ENCODE data around the gene SHB. TPM values are rescaled to one million over a fixed set of nuclear protein-coding genes. Genes with fewer than 3 reads are reported as not detected.

Gene SHB
- total RNA-seq, 4 donors from 2014 or later: 12.3 to 22.9 (median 16.3) TPM

DNA sequence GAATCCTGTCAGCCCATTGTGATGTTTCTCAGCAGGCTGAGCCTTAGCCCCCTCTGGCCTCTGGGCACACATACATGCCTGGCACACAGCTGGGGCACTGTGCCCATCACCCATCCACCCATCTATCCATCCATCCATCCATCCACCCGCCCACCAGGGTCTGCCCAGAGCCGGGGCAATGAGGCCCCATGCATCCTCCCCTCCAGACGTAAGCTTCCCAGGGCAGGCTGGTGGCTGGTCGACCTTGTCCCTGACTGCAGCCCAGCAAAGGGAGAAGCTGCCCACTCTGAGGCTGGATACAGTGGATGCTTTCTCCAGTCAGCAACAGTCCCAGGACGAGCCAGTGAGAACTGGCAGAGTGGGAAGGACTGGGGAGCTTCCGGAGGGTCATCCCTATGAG, 144.0 kb downstream of the SHB start:
- no peaks in the 10 kb centered on the region for H3K27me3 ChIP-seq
- no peak for DNase-seq (ENCODE audit: low spot score in 2 of 2)
- TF ChIP-seq CTCF (IDR thresholded peaks at IDR 0.05) (no peak), EP300 (IDR thresholded peaks at IDR 0.05) (no peak), POLR2AphosphoS5 (IDR thresholded peaks at IDR 0.05) (no peak), POLR2A (IDR thresholded peaks at IDR 0.05) (no peak)
- no peak overlapping the region for H3K27ac ChIP-seq
- H3K4me3 ChIP-seq: no peak overlapping the region
- no peaks in the 10 kb centered on the region for H3K36me3 ChIP-seq
- H3K4me1 ChIP-seq: peaks cover 32% of the 10 kb centered on the region
- WGBS: 87% methylated on average over 6 of the region's 6 CpGs
- no peaks in the 10 kb centered on the region for H3K9me3 ChIP-seq

DNA sequence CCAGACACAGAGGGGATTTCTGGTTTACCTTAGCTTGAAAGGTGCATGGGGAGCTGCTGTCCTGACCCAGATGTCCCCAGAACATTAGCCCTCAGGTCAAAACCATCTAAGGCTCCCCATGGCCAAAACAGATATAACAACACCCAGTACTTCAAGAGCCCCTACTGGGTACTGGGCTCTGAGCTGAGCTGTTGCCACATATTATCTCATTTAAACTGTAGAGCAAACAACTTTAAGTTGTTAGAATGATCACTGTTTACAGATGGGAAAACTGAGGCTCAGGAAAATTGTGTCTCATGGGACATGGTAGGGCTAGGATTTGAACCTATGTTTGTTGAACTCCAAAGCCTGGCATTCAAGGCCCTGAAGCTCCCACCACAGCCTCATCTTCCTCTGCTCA, 144.5 kb downstream of the SHB start:
- peaks cover 32% of the 10 kb centered on the region for H3K4me1 ChIP-seq
- no peak for TF ChIP-seq POLR2A (IDR thresholded peaks at IDR 0.05)
- no peak for TF ChIP-seq EP300 (IDR thresholded peaks at IDR 0.05)
- TF ChIP-seq POLR2AphosphoS5 (IDR thresholded peaks at IDR 0.05): no peak
- no peak for TF ChIP-seq CTCF (IDR thresholded peaks at IDR 0.05)
- DNase-seq (ENCODE audit: low spot score in 2 of 2): no peak

GRCh38 chr9:37923796-37924427, 145.1 kb downstream of the SHB start:
- no peaks in the 10 kb centered on the region for H3K27me3 ChIP-seq
- no peak overlapping the region for H3K4me3 ChIP-seq
- WGBS: 84% methylated on average over 15 of the region's 25 CpGs
- peak in 1 of 2 donors; percentile 38 for DNase-seq (ENCODE audit: low spot score in 2 of 2)
- H3K9me3 ChIP-seq: no peaks in the 10 kb centered on the region
- H3K27ac ChIP-seq: no peak overlapping the region
- H3K4me1 ChIP-seq: peaks cover 27% of the 10 kb centered on the region
- no peaks in the 10 kb centered on the region for H3K36me3 ChIP-seq
- TF ChIP-seq CTCF (IDR thresholded peaks at IDR 0.05): no peak

More for the DNA sequence above, 144.5 kb downstream of the SHB start:
- no peak overlapping the region for H3K4me3 ChIP-seq
- H3K27ac ChIP-seq: no peak overlapping the region
- H3K27me3 ChIP-seq: no peaks in the 10 kb centered on the region
- no peaks in the 10 kb centered on the region for H3K9me3 ChIP-seq
- H3K36me3 ChIP-seq: no peaks in the 10 kb centered on the region

DNA sequence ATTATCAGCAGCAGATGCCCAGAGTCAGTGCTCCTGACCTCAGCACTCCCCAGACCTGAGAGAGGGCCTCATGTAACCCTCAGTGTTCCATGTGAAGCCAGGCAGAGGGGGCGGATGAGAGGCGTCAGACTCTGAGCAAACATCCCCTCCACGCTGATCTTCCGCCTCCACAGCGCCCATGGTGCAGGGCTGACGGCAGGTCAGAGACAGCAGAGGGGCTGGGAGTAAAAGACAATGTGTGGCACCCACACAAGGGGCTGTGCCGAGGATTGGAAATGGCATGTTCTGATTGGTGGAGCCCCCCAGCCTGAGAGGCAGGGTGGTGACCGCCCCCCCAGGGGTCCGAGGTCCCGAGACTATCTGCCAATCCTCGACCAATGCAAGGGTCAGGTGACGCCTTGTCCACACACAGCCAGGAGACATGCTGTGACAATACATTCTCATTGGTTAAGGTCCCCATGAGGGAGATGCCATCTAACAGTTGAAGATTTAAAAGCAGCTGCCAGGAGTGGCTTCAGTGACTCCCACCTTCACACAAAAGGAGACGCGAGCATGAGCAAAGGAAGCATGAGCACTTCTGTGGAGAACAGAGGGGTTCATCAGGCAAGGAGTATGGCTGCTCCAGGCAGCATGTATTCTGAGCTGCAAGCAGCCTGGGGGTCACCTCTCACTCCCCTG, 145.8 kb downstream of the SHB start:
- no peak for TF ChIP-seq CTCF (IDR thresholded peaks at IDR 0.05)
- no peak for TF ChIP-seq EP300 (IDR thresholded peaks at IDR 0.05)
- TF ChIP-seq POLR2A (IDR thresholded peaks at IDR 0.05): no peak
- Histone ChIP-seq H3K9me3 (no peaks in the 10 kb centered on the region), H3K27me3 (no peaks in the 10 kb centered on the region), H3K4me1 (peaks cover 24% of the 10 kb centered on the region), H3K4me3 (no peak overlapping the region), H3K27ac (no peak overlapping the region), H3K36me3 (peaks cover 4% of the 10 kb centered on the region)
- peak in 1 of 2 donors; percentile 40 for DNase-seq (ENCODE audit: low spot score in 2 of 2)
- 77% methylated on average over 14 of the region's 14 CpGs for WGBS

DNA sequence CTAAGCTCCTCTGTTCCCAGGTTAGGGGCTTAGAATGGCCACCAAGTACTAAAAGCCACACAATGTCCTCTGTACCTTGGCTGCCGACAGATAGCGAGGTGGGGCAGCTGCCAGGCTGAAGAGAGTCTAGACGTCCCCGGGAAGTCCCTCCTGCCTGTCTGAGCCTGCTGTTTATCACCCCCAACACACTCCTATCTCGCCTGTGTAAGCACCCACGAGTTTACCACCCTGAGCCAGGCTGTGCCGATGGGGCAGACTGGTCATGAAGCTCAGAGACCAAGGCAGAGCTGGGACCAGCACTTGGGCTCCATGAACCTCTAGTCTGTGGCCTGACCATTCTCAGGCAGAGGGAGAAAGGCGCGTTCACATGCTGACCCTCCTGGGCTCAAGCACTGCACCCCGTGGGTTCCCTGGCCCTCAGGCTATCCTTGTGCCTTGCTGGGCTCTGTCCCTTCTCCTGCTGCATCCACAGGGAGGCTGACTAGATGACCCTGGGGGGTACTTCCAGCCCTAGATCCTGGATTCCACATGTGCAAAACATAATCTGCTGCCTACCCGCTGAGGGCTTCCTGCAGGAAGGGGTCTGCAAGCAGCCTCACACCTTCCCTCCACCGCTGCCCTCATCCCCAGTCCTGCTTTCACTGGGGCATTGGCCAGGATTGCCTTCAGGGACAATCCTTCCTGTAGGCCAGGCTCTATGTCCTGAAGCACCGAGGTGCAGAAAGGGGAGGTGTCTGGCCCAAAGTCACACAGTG, 146.5 kb downstream of the SHB start:
- WGBS: 48% methylated on average over 12 of the region's 13 CpGs
- H3K36me3 ChIP-seq: peaks cover 4% of the 10 kb centered on the region
- no peak for TF ChIP-seq POLR2AphosphoS5 (IDR thresholded peaks at IDR 0.05)
- TF ChIP-seq EP300 (IDR thresholded peaks at IDR 0.05): no peak
- no peak for TF ChIP-seq CTCF (IDR thresholded peaks at IDR 0.05)
- no peaks in the 10 kb centered on the region for H3K27me3 ChIP-seq
- H3K4me3 ChIP-seq: no peak overlapping the region
- peak in 1 of 2 donors; percentile 44 for DNase-seq (ENCODE audit: low spot score in 2 of 2)
- H3K9me3 ChIP-seq: no peaks in the 10 kb centered on the region
- H3K27ac ChIP-seq: no peak overlapping the region
- peaks cover 27% of the 10 kb centered on the region for H3K4me1 ChIP-seq
